NOMO-1 (cell line): Measurements from ENCODE around the gene PRXL2C.
A peak's percentile ranks its signal among the peaks of the same experiment; 100 is the strongest.
"Not testable (repeated sequence)": the region's sequence is repeated elsewhere in the genome, so short reads cannot be mapped to it uniquely, and the experiment has no call there.

ENCODE experiments used
- DNase-seq, 2 experiments: peaks; one replicate each; lab custom pipeline; 2025; ENCODE audit not compliant: unreplicated experiment in 2 of 2; lab: John Stamatoyannopoulos, UW

PRXL2C gene

GRCh38 chr9:96655198-96655851, at the start of gene PRXL2C:
PRXL2C (minus strand) TSS chr9:96655317; CDS start chr9:96655281, 36 bp downstream.
- peak; percentile 48 to 55 for DNase-seq

DNA sequence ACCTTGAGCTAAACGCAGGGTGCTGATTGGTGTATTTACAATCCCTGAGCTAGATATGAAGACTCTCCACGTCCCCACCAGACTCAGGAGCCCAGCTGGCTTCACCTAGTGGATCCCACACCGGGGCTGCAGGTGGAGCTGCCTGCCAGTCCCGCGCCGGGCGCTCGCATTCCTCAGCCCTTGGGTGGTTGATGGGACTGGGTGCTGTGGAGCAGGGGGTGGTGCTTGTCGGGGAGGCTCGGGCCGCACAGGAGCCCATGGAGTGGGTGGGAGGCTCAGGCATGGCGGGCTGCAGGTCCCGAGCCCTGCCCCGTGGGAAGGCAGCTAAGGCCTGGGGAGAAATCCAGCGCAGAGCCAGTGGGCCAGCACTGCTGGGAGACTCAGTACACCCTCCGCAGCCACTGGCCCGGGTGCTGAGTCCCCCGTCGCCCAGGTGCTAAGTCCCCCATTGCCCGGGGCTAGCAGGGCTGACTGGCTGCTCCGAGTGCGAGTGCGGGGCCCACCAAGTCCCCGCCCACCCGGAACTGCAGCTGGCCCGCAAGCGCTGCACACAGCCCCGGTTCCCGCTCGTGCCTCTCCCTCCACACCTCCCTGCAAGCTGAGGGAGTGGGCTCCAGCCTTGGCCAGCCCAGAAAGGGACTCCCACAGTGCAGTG, 45.7 kb upstream of the PRXL2C start:
- not testable (repeated sequence) for DNase-seq

GRCh38 chr9:96691326-96691725, 36.2 kb upstream of the PRXL2C start:
- DNase-seq = no peak

DNA sequence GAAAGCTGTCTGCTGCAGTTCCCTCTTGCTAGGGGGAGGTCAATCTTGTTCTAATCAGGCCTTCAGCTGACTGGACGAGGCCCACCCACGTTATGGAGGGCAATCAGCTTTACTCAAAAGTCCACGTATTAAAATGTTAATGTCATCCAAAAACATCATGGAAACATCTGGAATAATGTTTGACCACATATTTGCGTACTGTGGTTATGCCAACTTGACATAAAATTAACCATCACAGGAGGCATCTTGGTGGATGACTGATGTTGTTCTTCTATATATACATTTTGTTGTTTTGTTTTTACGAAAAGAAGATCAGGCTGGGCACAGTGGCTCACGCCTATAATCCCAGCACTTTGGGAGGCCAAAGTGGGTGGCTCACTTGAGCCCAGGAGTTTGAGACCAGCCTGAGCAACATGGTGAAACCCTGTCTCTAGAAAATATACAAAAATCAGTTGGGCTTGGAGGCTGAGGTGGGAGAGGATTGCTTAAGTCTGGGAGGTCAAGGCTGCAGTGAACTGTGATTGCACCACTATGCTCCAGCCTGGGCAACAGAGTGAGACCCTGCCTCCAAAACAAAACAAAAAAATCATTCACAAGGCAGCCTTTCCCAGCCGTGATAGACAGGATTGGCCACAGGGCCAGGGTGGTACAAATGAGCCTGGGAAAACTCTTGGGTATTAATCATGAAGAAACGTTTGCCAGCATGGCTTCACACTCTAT, 33.8 kb upstream of the PRXL2C start:
- no peak for DNase-seq

- no peak for DNase-seq
Observed at GRCh38 chr9:96688187-96688586, 33.1 kb upstream of the PRXL2C start.

GRCh38 chr9:96686638-96687335, 31.7 kb upstream of the PRXL2C start:
- DNase-seq = no peak

DNA sequence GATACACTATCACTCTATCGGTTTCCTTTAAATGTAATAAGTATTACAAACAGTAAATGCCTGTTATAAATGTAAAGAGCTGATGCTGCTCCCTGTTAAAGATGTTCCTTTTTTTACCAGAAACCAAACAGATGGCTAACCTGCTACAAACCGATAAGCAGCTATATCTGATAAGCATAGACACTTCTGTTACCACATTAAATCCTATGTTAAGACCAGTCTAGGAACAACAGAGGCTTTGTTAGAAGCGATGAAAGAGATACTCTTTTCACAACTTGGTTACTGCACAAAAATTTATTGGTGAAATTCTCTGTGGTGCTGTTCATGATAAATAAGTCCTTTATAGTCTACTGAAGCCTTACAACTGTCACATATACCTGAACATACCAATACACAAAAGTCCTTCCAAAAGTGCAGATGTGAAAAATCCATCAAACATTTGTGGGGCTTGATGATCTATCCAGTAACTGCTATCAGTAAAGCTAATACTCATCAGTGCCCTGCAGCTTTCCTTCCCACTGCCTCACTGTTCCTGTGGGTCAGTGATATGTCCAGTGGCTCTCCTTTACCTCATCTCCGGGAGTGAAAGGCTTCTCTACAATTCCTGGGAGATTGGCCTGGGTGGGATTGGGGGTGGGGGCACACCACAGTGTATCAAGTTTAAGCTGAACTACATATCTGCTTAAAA, 25.8 kb upstream of the PRXL2C start:
- DNase-seq = no peak

DNA sequence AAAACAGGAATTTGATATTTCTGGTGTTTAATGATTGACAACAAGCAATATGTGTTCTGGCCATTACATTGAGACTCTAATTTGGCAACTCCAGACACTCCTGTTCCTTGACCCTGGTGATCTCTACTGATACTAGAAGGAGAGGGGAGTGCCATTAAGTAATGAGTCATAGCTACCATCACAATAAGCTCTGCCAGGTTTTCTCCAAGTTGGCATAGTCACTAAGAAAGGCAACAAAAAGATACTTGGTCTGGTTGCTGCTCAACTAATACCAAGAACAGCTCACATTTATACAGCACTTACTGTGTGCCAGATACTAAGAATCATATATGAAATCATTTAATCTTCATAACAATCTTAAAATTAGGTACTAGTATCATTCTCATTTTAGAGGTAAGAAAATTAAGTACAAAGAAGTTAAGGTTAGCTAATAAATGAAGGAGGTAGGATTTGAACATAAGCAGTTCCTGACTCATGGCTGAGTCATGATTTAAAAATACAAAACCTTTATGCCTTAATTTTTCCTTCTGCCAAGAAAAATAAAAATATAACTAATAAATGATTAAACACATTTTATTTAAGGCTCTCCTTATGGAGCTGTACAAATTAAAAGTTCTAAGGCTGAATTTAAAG, 19.9 kb upstream of the PRXL2C start:
- no peak for DNase-seq

DNA sequence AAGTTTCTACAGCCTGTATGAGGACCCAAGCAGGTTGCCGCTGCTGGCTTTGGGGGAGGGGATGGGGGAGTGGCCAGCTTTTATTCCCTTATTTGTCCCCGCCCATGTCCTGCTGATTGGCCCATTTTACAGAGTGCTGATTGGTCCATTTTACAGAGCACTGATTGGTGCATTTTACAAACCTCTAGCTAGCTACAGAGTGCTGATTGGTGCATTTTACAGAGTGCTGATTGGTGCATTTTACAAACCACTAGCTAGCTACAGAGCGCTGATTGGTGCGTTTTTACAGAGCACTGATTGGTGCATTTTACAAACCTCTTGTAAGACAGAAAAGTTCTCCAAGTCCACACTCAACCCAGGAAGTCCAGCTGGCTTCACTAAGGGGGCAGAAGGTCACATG, 18.7 kb upstream of the PRXL2C start:
- not testable (repeated sequence) for DNase-seq

- no peak for DNase-seq
Observed at GRCh38 chr9:96668868-96669534, 13.9 kb upstream of the PRXL2C start.

GRCh38 chr9:96667363-96667728, 12.2 kb upstream of the PRXL2C start:
- DNase-seq = no peak

DNA sequence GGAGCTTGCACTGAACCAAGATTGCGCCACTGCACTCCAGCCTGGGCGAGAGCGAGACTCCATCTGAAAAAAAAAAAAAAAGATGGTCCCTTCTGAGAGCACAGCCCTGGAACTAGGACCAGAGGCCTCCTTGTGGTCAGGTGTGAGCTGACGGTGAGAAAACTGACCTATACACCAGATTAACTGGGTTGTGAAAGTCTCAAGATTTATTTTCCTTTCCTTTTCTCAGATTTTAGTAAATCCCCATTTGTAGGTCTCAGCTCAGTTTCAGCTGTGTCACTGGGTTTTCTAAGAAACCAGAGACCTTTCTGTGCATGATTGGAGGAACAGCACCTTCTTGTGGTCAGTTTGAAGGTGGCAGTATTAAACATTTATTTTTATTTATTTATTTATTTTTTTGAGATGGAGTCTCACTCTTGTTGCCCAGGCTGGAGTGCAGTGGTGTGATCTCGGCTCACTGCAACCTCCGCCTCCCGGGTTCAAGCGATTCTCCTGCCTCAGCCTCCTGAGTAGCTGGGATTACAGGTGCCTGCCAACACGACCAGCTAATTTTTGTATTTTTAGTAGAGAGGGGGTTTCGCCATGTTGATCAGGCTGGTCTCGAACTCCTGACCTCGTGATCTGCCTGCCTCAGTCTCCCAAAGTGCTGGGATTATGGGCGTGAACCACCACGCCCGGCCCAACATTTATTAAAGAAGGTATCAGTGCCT, 11.7 kb upstream of the PRXL2C start:
- peak; percentile 23 to 58 for DNase-seq

- no peak for DNase-seq
Observed at GRCh38 chr9:96665789-96666188, 10.7 kb upstream of the PRXL2C start.

GRCh38 chr9:96663506-96664120, 8.5 kb upstream of the PRXL2C start:
- no peak for DNase-seq

DNA sequence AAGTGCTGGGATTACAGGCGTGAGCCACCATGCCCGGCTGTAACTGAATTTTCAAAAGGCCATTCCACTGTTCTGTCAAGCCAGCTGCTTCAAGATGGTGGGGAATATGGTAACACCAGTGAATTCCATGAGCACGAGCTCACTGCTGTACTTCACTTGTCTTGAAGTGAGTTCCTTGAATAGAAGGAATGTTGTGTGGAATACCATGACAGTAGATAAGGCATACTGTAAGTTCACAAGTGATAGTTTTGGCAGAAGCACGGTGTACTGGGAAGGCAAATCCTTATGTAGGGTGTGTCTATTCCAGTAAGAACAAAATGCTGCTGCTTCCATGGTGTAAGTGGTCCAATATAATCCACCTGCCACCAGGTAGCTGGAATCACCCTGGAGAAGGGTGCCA, 6.6 kb upstream of the PRXL2C start:
- DNase-seq = no peak

DNA sequence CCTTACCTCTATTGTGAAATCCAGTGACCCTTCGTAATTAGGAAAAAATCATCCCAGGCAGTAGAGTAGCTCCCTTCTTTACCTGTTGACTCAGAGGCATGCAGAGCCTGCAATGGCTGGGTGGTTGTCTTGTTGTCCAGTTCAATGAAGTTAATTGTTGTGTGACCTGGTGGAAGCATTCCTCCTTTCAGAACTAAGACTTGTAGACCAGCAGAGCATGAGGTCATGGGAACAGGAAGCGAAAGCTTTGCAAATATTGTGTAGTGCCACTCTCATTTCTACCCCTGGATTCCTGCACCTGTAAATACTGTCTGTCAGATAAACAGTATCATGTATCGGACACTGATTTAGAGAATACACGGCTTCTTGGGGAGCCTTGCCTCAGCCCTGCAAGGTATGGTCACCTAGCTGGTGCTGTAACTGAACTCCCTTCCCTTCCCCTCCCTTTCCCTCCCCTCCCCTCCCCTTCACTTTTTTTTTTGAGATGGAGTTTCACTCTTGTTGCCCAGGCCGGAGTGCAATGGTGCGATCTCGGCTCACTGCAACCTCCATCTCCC, 5.7 kb upstream of the PRXL2C start:
- no peak for DNase-seq

- DNase-seq = peak; percentile 23 to 66
Observed at GRCh38 chr9:96654450-96655197, 493 bp downstream of the PRXL2C start.

DNA sequence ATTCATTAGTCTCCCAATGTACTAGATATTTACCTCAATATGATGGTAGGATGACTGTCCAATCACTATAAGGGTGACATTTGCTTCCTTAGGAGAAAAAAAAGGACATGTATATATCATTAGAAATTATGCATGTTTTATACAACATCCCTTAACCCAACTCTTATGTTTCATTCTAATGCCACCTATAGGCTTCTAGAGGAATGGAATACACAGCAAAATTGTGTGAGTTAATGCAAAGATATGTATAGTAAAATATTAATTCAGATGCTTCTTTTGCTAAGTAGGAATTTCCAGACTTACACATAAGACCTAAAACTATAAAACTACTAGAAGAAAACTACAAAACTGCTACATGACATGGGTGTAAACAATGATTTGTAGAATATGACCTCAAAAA, 3.5 kb downstream of the PRXL2C start:
- peak in 1 of 2 experiments; percentile 43 for DNase-seq
